ENCODE measurements around the gene HTT.

The HTT gene

DNA sequence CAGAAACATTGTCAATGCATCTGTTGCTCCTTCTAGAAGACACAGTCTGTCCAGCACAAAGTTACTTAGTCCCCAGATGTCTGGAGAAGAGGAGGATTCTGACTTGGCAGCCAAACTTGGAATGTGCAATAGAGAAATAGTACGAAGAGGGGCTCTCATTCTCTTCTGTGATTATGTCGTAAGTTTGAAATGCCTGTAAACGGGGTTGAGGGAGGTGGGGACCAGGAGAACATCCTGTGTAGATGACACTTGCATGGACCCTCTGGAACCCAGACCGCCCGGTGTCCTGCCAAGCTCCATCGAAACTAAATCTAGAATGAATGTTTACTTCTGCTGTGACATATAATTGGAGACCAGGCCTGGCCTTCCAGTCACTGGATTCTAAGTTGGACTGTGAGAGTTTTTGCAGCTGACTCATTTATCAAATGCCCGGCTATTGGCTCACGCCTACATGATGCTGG, 129.5 kb downstream of the HTT start:
- DNase-seq: no peak

DNA sequence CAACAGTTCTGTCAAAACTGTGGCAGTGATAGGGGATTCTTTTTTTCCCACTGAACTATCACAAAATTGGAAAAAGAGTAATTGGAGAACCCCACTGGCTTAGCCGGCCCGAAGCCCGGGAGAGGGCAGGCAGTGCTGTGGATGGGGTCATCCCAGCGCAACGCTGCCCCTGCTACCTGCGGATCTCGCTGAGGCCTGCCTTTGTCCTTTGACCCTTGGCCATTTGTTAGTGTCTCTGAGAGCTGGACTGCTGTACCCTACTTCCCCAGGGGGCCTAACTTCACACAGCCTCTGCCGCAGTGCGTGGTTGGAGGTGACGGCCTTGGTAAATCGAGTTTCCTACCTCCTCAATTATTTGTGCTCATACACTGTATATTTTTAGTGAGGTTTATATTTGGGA, 131.5 kb downstream of the HTT start:
- DNase-seq: no peak

DNA sequence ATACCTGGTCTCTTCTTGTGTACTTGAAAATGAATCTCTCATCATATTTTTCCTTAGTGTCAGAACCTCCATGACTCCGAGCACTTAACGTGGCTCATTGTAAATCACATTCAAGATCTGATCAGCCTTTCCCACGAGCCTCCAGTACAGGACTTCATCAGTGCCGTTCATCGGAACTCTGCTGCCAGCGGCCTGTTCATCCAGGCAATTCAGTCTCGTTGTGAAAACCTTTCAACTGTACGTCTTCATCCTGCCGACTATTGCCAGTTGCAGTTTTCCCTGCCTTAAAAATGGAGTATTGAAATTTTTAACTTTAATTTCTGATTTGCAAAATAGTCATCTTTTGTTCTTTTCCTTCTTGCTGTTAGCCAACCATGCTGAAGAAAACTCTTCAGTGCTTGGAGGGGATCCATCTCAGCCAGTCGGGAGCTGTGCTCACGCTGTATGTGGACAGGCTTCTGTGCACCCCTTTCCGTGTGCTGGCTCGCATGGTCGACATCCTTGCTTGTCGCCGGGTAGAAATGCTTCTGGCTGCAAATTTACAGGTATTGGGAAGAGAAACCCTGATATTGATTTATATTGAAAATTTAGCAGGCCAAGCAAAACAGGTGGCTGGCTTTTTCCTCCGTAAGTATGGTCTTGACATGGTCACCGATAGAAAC, 132.1 kb downstream of the HTT start:
- no peak for DNase-seq

DNA sequence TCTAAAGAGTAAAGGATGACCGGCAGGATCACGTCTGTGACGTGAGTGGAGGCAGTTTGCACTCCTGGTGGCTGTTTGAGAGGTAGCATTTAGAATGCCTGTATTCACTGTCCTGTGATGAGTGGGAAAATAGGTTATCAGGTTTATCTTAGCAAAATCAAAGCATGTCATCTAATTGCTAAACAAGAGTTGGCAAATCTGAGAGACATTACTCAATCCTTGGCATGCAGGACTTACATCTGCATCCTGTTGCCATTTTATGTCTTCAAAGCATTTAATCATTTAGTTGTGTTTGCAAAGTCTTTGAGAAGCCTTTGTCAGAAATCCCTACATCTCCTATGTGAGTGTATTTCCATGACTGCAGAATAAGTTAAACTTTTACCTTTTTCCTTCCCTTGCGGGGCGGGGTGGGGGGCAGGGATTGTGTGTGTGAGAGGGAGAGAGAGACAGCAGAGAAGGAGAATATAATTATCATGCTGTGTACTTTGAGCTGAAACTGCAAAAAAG, 133.1 kb downstream of the HTT start:
- no peak for DNase-seq

DNA sequence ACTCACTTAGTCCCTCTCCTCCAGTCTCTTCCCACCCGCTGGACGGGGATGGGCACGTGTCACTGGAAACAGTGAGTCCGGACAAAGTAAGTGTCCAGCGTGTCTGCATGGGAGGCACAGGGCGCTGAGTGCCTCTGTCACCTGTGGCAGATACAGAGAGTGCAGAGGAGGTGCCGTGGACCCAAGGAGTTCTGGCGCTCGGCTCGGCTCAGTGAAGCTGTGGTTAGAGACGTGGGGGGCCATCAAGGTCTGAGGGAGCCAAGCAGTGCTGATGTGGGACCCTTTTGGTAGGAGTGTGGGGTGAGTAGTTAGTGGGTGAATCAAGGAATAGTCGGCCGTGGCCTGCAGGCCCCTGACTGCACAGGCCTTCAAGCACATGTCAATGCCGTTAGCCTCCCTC, 134.3 kb downstream of the HTT start:
- no peak for DNase-seq

DNA sequence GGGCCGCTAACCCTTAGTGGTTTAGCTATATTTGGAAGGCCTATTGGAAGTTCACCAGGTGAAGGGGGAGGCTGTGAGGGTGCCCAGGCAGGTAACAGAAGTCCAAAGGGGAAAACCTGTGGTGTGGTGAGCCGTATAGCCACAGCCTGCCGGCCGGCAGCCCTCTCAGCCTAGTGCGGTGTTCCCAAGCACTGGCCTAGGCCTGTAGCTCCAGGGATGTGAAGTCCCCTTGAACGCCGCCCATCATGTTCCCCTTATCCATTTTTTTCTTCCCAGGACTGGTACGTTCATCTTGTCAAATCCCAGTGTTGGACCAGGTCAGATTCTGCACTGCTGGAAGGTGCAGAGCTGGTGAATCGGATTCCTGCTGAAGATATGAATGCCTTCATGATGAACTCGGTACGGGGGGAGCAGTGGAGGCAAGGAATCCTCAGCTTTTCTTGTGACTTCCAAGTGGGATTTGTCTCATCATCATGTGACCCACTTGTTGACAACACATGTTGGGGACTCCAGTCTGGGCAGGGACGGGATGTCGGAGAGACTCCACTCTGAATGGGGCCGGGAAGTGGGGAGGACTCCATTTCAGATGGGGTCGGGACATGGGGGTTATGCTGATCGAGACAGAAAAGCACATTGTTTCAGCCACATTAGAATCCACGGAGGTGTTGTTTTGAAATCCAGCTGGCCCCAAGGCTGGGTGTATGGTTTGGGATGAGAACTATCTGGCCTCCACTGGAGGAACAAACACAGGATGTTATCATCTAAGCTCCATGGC, 135.3 kb downstream of the HTT start:
- DNase-seq: no peak

DNA sequence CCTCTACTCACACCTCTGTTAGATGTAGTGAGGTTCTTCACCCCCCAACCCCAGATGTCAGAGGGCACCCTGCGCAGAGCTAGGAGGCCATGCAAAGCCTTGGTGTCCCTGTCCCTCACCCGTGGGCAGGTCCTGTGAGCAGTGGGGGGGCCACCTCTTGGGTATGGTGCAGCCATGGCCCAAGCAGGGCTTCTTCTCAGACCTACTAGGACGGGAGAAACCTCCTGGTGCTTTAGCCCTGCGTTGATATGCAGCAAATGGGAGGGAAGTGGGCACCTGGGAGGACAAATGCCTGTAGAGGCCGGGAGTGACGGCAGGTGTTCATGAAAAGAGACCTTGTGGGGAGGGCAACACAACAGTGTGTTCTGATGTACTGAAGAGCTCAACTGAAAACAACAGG, 136.0 kb downstream of the HTT start:
- no peak for DNase-seq

DNA sequence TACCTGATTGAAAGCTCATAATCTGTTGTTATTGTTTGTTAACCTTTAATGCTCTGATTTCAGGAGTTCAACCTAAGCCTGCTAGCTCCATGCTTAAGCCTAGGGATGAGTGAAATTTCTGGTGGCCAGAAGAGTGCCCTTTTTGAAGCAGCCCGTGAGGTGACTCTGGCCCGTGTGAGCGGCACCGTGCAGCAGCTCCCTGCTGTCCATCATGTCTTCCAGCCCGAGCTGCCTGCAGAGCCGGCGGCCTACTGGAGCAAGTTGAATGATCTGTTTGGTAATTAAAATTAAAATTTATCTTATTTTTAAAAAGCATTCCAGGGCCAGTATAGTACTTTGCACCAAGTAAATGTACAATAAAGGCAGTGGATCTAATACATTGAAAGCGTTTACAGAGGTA, 137.4 kb downstream of the HTT start:
- DNase-seq: no peak

DNA sequence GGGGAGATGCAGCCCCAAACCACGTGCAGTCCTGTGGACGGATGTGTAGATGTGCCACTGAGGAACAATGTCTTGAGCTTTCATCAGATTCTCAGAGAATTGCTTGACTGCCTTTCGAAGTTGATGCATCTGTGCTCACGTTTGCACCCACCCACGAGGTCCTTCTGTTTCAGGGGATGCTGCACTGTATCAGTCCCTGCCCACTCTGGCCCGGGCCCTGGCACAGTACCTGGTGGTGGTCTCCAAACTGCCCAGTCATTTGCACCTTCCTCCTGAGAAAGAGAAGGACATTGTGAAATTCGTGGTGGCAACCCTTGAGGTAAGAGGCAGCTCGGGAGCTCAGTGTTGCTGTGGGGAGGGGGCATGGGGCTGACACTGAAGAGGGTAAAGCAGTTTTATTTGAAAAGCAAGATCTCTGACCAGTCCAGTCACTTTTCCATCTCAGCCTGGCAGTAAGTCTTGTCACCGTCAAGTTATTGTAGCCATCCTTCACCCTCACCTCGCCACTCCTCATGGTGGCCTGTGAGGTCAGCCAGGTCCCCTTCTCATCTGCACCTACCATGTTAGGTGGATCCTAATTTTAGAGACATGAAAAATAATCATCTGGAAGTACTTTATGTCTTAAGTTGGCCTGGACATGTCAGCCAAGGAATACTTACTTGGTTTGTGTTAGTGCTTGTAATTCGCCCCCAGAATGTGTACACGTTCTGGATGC, 138.1 kb downstream of the HTT start:
- no peak for DNase-seq

DNA sequence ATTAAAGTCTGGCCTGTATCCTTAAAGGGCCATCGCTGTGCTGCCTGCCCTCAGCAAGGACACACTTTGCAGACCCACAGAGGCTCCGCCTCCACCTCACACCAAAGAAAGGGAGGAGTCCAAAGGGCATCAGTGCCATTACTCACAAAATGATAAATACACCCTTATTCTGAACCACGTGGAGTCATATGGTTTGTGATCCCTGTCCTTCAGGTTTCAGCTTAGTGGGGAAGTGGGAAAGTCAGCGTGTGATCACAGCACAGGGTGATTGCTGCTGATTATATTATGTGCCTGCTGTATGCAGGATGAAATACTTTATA, 138.6 kb downstream of the HTT start:
- DNase-seq: no peak

DNA sequence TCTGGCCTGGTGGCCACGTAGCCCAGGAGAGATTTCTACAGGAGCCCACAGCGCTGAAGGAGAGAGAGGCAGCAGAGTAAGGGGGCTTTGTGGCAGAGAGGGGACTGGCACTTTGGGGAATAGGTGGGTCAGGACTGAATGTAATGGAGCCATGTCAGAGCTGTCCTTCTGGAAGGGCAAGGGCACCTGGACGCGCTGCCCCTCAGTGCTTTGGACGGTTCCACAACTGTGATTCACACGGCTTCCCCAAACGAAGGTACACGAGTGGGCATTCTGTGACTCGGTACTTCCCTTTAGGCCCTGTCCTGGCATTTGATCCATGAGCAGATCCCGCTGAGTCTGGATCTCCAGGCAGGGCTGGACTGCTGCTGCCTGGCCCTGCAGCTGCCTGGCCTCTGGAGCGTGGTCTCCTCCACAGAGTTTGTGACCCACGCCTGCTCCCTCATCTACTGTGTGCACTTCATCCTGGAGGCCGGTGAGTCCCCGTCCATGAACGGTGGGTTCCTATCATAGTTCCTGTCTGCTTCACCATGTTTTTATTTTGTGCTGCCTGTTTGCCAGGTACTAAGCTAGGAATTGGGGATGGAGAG, 139.3 kb downstream of the HTT start:
- no peak for DNase-seq

DNA sequence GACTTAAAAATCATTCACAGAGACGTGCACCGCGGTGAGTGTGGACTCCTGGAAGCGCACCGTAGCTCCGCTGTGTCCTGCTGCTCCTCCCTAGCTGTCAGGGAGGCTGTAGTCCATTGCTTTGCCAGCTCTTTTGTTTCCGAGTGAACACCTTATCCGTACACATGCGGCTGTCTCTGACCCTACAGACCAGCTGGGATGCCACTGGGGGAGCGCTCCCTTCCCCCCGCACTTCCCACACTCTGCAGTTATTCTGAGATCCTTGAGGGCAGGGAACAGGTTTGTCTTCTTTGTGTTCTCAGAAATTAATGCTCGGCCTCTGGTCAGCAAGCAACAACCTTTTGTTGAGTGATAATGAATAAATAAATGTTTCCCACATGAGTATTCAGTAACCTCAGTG, 140.8 kb downstream of the HTT start:
- no peak for DNase-seq

DNA sequence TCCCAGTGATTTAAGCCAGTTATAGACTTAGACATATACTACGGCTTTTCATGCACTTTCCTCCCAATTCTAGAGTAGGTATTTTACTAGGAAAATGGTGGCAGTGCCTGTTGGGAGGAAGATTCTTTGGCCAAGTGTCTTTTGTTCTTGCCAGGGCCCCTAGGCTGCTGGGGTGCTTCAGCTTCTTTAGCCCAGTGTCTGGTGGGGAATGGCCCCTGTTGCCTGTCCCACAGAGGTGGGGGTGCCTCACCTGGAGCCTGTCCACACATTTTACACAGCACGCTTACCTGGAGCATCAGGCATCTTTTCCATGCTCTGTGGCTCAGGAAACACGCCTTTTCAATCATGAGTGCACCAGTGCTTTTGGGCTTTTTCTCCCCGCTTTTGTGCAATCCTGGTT, 141.3 kb downstream of the HTT start:
- no peak for DNase-seq

DNA sequence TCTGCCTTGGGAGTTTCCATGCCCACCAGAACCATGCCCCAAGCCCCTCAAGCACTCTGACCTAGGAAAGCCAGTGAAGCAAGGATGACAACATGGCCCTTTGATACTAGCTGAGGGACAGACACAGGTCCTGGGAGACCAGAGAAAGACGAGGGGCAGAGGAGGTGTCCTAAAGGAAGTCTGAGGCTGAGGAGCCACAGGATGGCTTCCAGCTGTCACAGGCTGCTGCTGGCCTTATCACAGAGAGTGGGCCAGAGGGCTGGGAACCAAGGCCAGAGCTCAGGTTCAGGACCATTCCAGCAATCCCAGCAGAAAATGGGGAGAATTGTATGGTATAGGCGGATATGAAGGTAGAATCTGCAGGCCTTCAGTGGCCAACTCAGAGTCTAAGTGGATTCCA, 142.8 kb downstream of the HTT start:
- DNase-seq: no peak

DNA sequence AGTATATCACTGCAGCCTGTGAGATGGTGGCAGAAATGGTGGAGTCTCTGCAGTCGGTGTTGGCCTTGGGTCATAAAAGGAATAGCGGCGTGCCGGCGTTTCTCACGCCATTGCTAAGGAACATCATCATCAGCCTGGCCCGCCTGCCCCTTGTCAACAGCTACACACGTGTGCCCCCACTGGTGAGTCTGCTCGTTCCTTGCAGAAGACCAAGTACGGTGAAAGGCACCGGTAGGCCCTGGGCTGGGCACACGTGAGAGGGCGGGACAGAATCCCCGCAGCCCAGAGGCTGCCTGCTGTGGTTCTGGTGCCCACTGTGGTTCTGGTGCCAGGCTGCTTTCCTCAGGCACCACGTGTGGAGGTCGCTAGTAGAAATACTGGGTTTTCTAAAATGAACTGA, 143.3 kb downstream of the HTT start:
- no peak for DNase-seq

DNA sequence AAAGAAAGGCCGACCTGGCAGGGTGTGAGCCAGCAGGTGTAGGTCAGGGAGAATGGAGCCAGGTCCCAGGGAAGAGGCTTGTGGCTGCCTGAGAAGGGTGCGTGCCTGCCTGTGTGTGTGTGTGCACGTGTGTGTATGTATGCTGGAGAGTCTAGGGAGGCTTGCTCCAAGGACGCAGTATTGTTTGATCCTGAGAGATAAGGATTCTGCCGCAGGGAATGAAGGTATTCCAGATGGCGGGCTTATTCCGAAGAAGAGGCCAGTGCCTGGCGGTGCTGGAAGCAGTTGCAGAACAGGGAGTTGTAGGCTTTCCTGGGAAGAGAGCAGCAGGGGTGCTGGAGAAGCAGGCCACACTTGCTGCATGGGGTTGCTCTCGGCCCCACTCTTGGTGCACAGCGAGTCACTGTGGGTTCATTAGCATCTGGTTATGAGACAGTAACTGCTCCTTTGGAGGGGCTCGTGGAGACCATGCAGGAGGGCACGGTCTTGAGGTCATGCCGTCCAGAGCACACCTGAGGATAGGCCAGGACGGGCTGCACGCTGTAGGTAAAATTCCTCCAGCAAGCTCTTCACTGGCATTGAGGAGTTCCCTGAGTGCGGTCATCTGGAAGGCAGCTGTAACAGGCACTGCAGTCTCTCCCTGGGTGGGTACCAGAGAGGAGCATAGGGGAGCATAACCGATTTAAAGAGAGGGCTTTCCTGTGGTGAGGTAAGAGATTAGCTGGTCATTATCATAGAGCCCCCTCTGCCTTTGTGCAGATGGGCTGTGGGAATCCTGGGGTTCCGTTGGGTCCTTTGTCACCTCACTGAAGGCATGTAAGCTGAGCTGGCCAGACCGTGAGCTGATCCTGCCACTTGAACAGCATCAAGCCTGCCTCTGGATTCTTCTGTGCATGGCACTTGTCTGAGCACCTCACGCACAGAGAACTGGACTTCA, 144.6 kb downstream of the HTT start:
- no peak for DNase-seq

DNA sequence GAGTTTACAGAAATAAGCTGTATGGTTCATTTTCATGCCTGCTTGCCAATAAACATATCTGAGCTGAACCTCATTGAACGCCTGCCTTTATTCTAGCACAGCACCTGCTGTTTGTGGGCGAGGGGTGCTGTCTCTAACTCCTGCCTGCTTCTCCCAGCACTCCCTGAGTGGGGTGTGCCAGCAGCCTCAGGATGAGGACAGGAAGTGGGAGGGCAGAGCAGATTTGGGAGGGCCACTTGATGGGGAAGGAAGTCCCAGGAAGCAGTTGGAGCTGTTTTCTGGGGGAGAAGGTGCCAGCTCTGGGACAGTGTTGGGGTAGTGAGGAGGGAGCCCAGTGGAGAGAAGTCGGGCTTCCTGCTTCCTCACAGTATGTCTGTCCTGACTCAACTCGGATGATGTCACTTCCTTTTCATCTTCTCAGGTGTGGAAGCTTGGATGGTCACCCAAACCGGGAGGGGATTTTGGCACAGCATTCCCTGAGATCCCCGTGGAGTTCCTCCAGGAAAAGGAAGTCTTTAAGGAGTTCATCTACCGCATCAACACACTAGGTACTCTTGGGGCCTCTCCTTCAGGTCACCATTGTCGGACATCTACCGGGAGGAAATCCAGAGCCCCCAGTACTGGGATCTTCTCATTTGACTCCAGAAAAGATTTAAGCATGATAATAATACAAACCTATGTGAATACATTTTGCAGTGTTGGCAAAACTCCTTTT, 145.4 kb downstream of the HTT start:
- DNase-seq: no peak

DNA sequence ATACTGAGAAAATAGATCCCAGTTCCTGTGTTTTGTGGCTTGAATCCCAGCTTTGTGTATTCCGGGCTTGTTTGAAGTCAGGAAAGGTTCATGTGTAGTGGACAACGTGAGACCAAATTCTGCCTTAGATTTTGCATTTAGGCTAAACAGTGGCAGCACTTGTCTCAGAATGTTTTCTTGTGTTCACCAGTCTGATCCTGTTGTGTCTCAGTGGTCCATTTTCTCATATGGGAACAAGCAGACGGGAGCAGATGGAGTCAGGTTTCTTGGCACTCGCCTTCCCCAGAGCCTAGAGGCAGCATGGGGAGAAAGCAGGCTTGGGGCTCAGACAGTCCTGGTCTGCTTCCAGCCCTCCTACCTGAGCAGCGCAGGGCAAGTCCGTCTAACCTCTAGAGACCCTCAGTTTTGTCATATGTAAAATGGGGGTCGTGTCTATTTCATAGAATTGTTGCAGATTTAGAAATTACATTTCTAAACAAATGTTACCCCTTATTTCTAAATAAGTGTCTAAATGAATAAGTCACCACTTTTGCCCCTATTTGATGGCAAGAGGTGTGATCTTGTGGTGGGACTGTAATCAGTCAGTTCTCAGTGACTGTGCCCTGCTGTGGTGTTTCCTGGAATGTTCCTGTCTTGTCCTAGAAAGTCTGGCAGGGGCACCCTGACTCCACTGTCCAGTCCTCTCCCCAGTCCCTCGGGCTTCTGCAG, 146.1 kb downstream of the HTT start:
- DNase-seq: peak; percentile 44 to 81

DNA sequence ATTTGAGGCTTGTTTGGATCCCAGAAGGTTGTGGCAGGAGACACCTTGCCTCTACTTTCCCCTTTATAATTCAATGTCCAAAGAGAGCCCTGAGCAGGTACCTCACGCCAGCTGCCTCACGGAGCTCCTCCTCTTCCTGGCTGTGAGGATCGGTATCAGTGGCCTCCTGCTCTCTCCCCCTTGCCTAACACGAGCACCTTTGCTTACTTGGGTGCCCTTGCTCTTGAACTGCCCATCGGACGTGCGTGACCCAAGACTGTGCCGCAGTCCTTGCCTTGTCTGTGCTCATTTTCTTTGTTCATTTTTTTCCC, 146.7 kb downstream of the HTT start:
- DNase-seq: no peak

DNA sequence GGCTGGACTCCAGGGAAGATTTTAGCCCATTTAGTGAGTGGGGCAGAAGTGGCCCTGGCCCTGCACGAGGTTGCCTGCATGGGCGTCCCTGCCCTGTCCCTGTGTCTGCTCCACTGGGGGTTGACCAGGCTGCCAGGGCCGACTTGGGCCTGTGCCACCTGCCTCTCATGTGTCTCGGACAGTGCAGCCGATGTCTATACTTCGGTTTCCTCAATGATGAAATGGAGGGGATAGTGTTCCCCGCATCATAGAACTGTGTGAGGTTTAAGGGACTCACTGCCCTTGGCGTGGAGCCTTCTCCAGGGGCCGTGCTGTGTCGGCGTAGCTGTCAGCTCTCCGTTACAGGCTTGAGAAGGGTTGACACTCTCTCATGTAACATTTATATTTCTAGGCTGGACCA, 147.5 kb downstream of the HTT start:
- no peak for DNase-seq

DNA sequence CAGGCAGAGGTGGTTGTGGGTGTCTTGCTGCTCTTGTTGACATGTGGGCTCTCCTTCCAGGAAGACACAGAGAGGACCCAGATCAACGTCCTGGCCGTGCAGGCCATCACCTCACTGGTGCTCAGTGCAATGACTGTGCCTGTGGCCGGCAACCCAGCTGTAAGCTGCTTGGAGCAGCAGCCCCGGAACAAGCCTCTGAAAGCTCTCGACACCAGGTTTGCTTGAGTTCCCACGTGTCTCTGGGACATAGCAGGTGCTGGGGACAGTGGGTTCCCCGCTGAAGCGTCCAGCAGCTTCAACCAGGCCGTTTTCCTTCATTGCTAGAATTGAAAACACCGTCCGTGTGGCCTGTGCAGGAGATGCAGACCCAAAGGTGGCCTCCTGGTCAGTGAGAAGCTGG, 148.9 kb downstream of the HTT start:
- DNase-seq: no peak
